Pancreas (tissue), 10 donors: ENCODE results near the gene PGLYRP1. TPM values are rescaled to one million over a fixed set of nuclear protein-coding genes. Genes with fewer than 3 reads are reported as not detected.

Experiments
- ATAC-seq, 4 donors: fragments of 200-7000 bp; cut with Tn5 transposase; one replicate each; pipeline versions ENCODE4 v1.8.0 to v1.9.1; 2020; ENCODE audit warnings: mild to moderate bottlenecking in 4 of 4, moderate library complexity in 4 of 4
- DNase-seq, 6 donors: peaks; one replicate each; pipeline ENCODE4 v3.0.0-alpha.2; 2020
- FAIRE-seq: peaks from 2 replicates; lab custom pipeline; 2012; peaks lifted over from hg19 to GRCh38; lab: Jason Lieb, UNC
- H3K27ac ChIP-seq, 4 donors: fragments of 200-600 bp; sonication (generic); 1 replicate in 3 of 4; 2 replicates in 1 of 4; pipeline versions ENCODE4 v1.5.0 to v1.8.0; 2020
- H3K27me3 ChIP-seq, 4 donors: fragments of 200-600 bp; one replicate each; pipeline ENCODE4 v1.8.0; 2021
- H3K36me3 ChIP-seq, 3 donors: fragments of 200-600 bp; sonication (generic) in 1 of 3; one replicate each; pipeline versions ENCODE4 v1.5.0 to v1.8.0; 2020 to 2021
- H3K4me1 ChIP-seq, 3 donors: fragments of 200-600 bp; one replicate each; pipeline ENCODE4 v1.8.0; 2021
- H3K4me3 ChIP-seq, 4 donors: fragments of 200-600 bp; sonication (generic) in 2 of 4; one replicate each; pipeline versions ENCODE4 v1.5.0 to v1.8.0; 2020 to 2021
- H3K9me3 ChIP-seq, 4 donors: fragments of 200-600 bp; one replicate each; pipeline ENCODE4 v1.8.0; 2021
- WGBS, 2 donors: extraction: QIAGEN DNeasy Blood & Tissue Kit; methylation state at CpG; one replicate each; pipeline ENCODE4 v1.1.7; 2013; 5-methylcytosine and 5-hydroxymethylcytosine counted together
- intact Hi-C, 3 donors: fragments of 100-400 bp; cut with DNase I; formaldehyde crosslinking; loops; one replicate each; pipeline versions ENCODE4 v1.11.1 to v1.14.2; 2022
- polyA plus RNA-seq, 2 donors: library from polyadenylated mRNA; stranded (reverse); fragments of 200-250 nt; gene quantifications; one replicate each; pipeline ENCODE4 v1.2.3, GENCODE V29; 2013
- total RNA-seq, 6 donors: library from RNA; stranded (reverse); fragmentation: NEBNext Ultra II Directional in 4 of 6; extraction: Animal tissue kit (Norgen Biotek cat#: 25700) in 4 of 6; gene quantifications; one replicate each; pipeline versions ENCODE4 v1.2.1 to v1.2.4, GENCODE V29; 2021 to 2023
- TF ChIP-seq, protein P1 (sequence below), 4 donors: fragments of 200-600 bp; sonication (generic) in 3 of 4; IDR thresholded peaks; one replicate each; pipeline versions ENCODE4 v1.5.0 to v1.8.0; 2021; ENCODE audit warnings: antibody characterized with exemption in 4 of 4
- donor health status: healthy with polysubstance abuse.
- donor health status: DM: no; HTN: no; CAD: no; lungs with moderate emphysema.
- donor health status: DM: no; HTN: no; CAD: no.
- donor health status: control.
- donor health status: control.
- donor health status: Bipolar disorder and iron deficiency.
- donor health status: DM: yes; HTN: yes; CAD: no.
- donor health status: DM: no; HTN: no; CAD: no.
- donor health status: DM: no; HTN: no; CAD: no.
- donor health status: DM: yes; HTN: yes; CAD: no.

The PGLYRP1 gene
- total and polyA plus RNA-seq, 8 donors, result 0.20 TPM; not detected in 7

DNA sequence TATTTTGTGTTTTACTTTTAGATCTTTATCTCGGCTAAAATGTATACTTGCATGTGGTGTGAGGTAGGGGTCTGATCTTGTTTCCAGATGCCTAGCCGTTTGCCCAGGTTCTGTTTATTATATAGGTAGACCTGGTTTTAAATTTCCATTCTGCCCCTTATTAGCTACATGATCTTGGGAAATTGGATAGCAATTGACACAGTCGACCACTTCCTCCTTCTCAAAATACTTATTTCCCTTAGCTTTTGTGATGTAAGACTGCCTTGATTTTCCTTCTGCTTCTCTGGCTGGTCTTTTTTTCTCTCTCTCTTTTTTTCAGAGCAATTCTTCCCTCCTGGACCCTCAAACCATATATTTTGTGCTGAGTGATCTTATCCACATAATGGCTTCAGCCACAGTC, 3.0 kb upstream of the PGLYRP1 start:
- H3K27ac ChIP-seq, result no peak overlapping the region
- no peaks in the 10 kb centered on the region for H3K9me3 ChIP-seq
- TF ChIP-seq, protein P1, sequence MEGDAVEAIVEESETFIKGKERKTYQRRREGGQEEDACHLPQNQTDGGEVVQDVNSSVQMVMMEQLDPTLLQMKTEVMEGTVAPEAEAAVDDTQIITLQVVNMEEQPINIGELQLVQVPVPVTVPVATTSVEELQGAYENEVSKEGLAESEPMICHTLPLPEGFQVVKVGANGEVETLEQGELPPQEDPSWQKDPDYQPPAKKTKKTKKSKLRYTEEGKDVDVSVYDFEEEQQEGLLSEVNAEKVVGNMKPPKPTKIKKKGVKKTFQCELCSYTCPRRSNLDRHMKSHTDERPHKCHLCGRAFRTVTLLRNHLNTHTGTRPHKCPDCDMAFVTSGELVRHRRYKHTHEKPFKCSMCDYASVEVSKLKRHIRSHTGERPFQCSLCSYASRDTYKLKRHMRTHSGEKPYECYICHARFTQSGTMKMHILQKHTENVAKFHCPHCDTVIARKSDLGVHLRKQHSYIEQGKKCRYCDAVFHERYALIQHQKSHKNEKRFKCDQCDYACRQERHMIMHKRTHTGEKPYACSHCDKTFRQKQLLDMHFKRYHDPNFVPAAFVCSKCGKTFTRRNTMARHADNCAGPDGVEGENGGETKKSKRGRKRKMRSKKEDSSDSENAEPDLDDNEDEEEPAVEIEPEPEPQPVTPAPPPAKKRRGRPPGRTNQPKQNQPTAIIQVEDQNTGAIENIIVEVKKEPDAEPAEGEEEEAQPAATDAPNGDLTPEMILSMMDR (IDR thresholded peaks at IDR 0.05), result no peak
- no peak overlapping the region for H3K4me3 ChIP-seq
- intact Hi-C loops, result loop anchor here in 1 of 3 donors (10.0 kb wide), 1 partner anchor 239 kb away; no protein-coding TSS in a partner anchor
- 50 to 73% methylated on average over 3 of the region's 3 CpGs for WGBS, 2 donors
- no peak for FAIRE-seq
- H3K4me1 ChIP-seq, result no peaks in the 10 kb centered on the region
- H3K27me3 ChIP-seq, result peaks cover 0 to 14% (median 2%) of the 10 kb centered on the region in 4 donors
- no peaks in the 10 kb centered on the region for H3K36me3 ChIP-seq
- DNase-seq, result no peak
- no peak for ATAC-seq

DNA sequence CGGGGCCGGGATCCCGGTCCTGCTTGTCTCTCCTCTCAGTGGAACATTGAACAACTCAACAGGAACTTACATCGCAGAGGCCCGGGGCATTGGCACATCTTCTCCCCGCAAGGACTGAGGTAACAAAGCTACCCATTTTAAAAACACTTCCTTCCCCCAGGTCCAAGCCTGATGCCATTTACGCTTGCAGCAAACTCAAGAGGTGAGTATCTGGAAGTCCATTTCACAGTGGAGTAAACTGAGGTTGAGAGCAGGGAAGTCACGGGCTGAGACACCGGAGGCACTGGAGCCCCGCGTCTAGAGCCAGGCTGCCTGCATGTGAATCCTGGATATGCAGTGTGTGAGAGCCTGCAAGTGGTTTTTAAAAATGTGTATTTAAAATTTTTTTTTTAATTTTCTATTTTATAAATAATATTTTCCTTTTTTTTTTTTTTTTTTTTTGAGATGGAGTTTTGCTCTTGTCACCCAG, 492 bp upstream of the PGLYRP1 start:
- DNase-seq (no peak), FAIRE-seq (no peak)

DNA sequence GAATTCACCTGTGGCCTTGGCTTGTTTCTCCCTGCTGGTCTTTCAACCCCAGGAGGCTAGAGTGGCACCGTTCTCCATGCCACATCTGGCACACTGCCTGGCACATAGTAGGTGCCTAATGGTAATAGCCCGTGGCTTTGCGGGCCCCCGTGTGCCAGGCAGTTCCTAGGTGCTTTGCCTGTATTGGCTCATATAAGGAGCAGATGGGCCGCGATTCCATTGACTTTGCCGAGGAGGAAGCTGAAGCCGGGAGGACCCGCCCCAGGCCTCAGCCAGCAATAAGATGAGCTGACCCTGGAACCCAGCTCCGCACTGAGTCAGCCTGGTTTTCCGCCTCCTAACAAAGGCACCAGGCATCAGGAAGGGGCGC, 807 bp downstream of the PGLYRP1 start:
- TF ChIP-seq, protein P1 (IDR thresholded peaks at IDR 0.05), result no peak
- H3K36me3 ChIP-seq, result no peaks in the 10 kb centered on the region
- H3K4me1 ChIP-seq, result no peaks in the 10 kb centered on the region
- peak in 2 of 4 donors; percentile 8 to 25 for ATAC-seq
- no peak for FAIRE-seq
- no peak for DNase-seq
- H3K9me3 ChIP-seq, result no peaks in the 10 kb centered on the region
- WGBS, 2 donors, result 34 to 36% methylated on average over 12 of the region's 12 CpGs
- no peak overlapping the region for H3K27ac ChIP-seq
- intact Hi-C loops, result loop anchor here in 1 of 3 donors (10.0 kb wide), 1 partner anchor 243 kb away; no protein-coding TSS in a partner anchor
- H3K4me3 ChIP-seq, result no peak overlapping the region
- H3K27me3 ChIP-seq, result peaks cover 0 to 14% (median 2%) of the 10 kb centered on the region in 4 donors

More for the DNA sequence above, 492 bp upstream of the PGLYRP1 start:
- intact Hi-C loops, result loop anchor here in 1 of 3 donors (10.0 kb wide), 1 partner anchor 241 kb away; no protein-coding TSS in a partner anchor
- TF ChIP-seq, protein P1 (IDR thresholded peaks at IDR 0.05), result no peak
- peaks cover 0 to 14% (median 2%) of the 10 kb centered on the region in 4 donors for H3K27me3 ChIP-seq
- H3K9me3 ChIP-seq, result no peaks in the 10 kb centered on the region
- H3K4me1 ChIP-seq, result no peaks in the 10 kb centered on the region
- H3K4me3 ChIP-seq, result no peak overlapping the region
- no peak overlapping the region for H3K27ac ChIP-seq
- 50 to 58% methylated on average over 11 of the region's 11 CpGs for WGBS, 2 donors
- H3K36me3 ChIP-seq, result no peaks in the 10 kb centered on the region
- ATAC-seq, result no peak

DNA sequence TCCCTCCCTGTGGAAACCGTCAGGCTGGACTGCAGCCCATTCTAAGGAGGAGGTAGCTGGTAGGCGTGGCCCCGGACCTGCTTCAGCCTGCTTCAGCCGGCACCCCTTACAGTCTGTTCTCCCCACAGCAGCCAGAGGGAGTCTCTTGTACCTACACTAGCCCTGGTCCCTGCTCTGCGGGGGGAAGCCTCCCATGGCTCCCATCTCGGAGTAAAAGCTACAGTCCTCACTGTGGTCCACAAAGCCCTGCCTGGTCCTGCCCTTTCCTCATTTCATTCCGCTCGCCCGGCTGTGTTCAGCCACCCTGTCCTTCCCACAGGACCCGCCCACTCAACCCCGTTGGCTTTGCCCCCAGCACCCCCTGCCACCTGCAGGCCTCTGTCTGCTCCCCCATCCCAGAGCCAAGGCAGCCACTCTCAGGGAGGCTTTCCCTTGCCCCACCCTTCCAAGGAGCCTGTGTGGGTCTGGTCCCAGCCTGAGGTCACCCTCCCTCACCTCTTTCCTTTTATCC, 1.3 kb downstream of the PGLYRP1 start:
- H3K36me3 ChIP-seq, result no peaks in the 10 kb centered on the region
- TF ChIP-seq, protein P1 (IDR thresholded peaks at IDR 0.05), result no peak
- no peaks in the 10 kb centered on the region for H3K9me3 ChIP-seq
- FAIRE-seq (no peak), DNase-seq (no peak), ATAC-seq (peak in 2 of 4 donors; percentile 11 to 38)
- no peak overlapping the region for H3K4me3 ChIP-seq
- intact Hi-C loops, result loop anchor here in 1 of 3 donors (10.0 kb wide), 1 partner anchor 243 kb away; no protein-coding TSS in a partner anchor
- WGBS, 2 donors, result 24 to 32% methylated on average over 11 of the region's 11 CpGs
- peaks cover 0 to 14% (median 2%) of the 10 kb centered on the region in 4 donors for H3K27me3 ChIP-seq
- no peaks in the 10 kb centered on the region for H3K4me1 ChIP-seq
- H3K27ac ChIP-seq, result no peak overlapping the region

DNA sequence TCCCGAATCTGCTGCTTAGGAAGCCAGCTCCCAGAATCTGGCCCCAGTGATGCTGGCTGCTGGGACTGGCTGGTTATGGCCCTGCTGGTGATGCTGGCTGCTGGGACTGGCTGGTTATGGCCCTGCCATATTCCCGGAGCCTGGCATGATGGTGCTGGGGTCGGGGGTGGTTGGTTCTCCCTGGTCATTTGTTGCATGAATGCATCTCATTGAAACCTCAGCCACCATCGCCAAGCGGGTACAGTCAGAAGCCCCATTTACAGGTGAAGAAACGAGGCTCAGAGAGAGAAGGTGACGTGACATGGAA, 2.1 kb downstream of the PGLYRP1 start:
- no peak overlapping the region for H3K27ac ChIP-seq
- H3K4me3 ChIP-seq, result no peak overlapping the region
- no peak for ATAC-seq
- H3K4me1 ChIP-seq, result peaks cover 0 to 3% (median 2%) of the 10 kb centered on the region in 3 donors
- intact Hi-C loops, result loop anchor here in 1 of 3 donors (10.0 kb wide), 1 partner anchor 244 kb away; no protein-coding TSS in a partner anchor
- FAIRE-seq, result no peak
- no peak for DNase-seq
- H3K27me3 ChIP-seq, result peaks cover 0 to 12% (median 2%) of the 10 kb centered on the region in 4 donors
- no peaks in the 10 kb centered on the region for H3K9me3 ChIP-seq
- H3K36me3 ChIP-seq, result no peaks in the 10 kb centered on the region
- 76 to 89% methylated on average over 7 of the region's 7 CpGs for WGBS, 2 donors
- TF ChIP-seq, protein P1 (IDR thresholded peaks at IDR 0.05), result no peak
